Tibial artery (tissue), 4 donors: Measurements from ENCODE around the gene CALML4.
"Not testable (repeated sequence)": the region's sequence is repeated elsewhere in the genome, so short reads cannot be mapped to it uniquely, and the experiment has no call there.

Experiments used
- DNase-seq, 2 donors: peaks; one replicate each; pipeline ENCODE4 v3.0.0-alpha.2; 2019
- H3K27ac ChIP-seq, 2 donors: fragments of 200-600 bp; sonication (generic) in 1 of 2; 1 replicate in 1 of 2; 2 replicates in 1 of 2; pipeline ENCODE4 v1.5.1; 2018 to 2019; ENCODE audit warnings: mild to moderate bottlenecking in 1 of 2
- H3K27me3 ChIP-seq, 2 donors: fragments of 200-600 bp; sonication (generic) in 1 of 2; one replicate each; pipeline versions ENCODE4 v1.5.1 to v1.6.0; 2016 to 2019
- H3K36me3 ChIP-seq, 3 donors: fragments of 200-600 bp; sonication (generic) in 2 of 3; one replicate each; pipeline ENCODE4 v1.5.1; 2016 to 2019; ENCODE audit warnings: mild to moderate bottlenecking in 2 of 3
- H3K4me1 ChIP-seq, 4 donors: fragments of 200-600 bp; sonication (generic) in 2 of 4; 1 replicate in 3 of 4; 2 replicates in 1 of 4; pipeline ENCODE4 v1.5.1; 2016 to 2019
- H3K4me3 ChIP-seq, 2 donors: fragments of 200-600 bp; sonication (generic) in 1 of 2; 1 replicate in 1 of 2; 2 replicates in 1 of 2; pipeline ENCODE4 v1.5.1; 2018 to 2019; ENCODE audit warnings: mild to moderate bottlenecking in 2 of 2
- H3K9me3 ChIP-seq, 3 donors: fragments of 200-600 bp; sonication (generic) in 1 of 3; one replicate each; pipeline ENCODE4 v1.5.1; 2016 to 2019
- CTCF ChIP-seq, 2 experiments: fragments of 200-600 bp in 1 of 2; fragments of 450-650 bp in 1 of 2; IDR thresholded peaks; one replicate each; pipeline ENCODE4 v1.5.1; 2017 to 2019; ENCODE audit warnings: antibody characterized with exemption in 2 of 2, mild to moderate bottlenecking in 1 of 2, moderate library complexity in 1 of 2
- intact Hi-C: fragments of 100-400 bp; cut with DNase I; formaldehyde crosslinking; loops from one replicate; pipeline ENCODE4 v1.15.0; 2023; ENCODE audit warnings: low total_unique reads

Gene CALML4

GRCh38 chr15:68241088-68241935 is 36.2 kb upstream of the CALML4 start:
- H3K4me1 ChIP-seq, result no peaks in the 10 kb centered on the region
- H3K4me3 ChIP-seq, result no peak overlapping the region
- TF ChIP-seq CTCF (IDR thresholded peaks at IDR 0.05), result no peak
- H3K27me3 ChIP-seq, result no peaks in the 10 kb centered on the region
- no peaks in the 10 kb centered on the region for H3K36me3 ChIP-seq
- intact Hi-C loops, result no loop called here
- H3K9me3 ChIP-seq, result peaks cover 0 to 14% (median 3%) of the 10 kb centered on the region in 3 donors
- H3K27ac ChIP-seq, result no peak overlapping the region
- DNase-seq, result no peak

GRCh38 chr15:68239025-68239424 is 33.9 kb upstream of the CALML4 start:
- no peaks in the 10 kb centered on the region for H3K36me3 ChIP-seq
- no peaks in the 10 kb centered on the region for H3K27me3 ChIP-seq
- no peak overlapping the region for H3K27ac ChIP-seq
- DNase-seq, result no peak
- H3K4me3 ChIP-seq, result no peak overlapping the region
- H3K9me3 ChIP-seq, result peaks cover 0 to 7% (median under 1%) of the 10 kb centered on the region in 3 donors
- no peak for TF ChIP-seq CTCF (IDR thresholded peaks at IDR 0.05)
- no peaks in the 10 kb centered on the region for H3K4me1 ChIP-seq
- intact Hi-C loops, result no loop called here

- DNase-seq, result peak in 1 of 2 donors; percentile 19
- no peak overlapping the region for H3K27ac ChIP-seq
- intact Hi-C loops, result no loop called here
- H3K4me1 ChIP-seq, result peaks cover 0 to 4% (median under 1%) of the 10 kb centered on the region in 4 donors
- no peaks in the 10 kb centered on the region for H3K36me3 ChIP-seq
- H3K4me3 ChIP-seq, result no peak overlapping the region
- H3K9me3 ChIP-seq, result no peaks in the 10 kb centered on the region
- H3K27me3 ChIP-seq, result no peaks in the 10 kb centered on the region
- TF ChIP-seq CTCF (IDR thresholded peaks at IDR 0.05), result no peak
Observed at GRCh38 chr15:68235022-68235421, 29.9 kb upstream of the CALML4 start.

GRCh38 chr15:68234520-68234919 is 29.4 kb upstream of the CALML4 start:
- H3K27ac ChIP-seq, H3K4me1 ChIP-seq, H3K4me3 ChIP-seq, intact Hi-C loops, H3K36me3 ChIP-seq, H3K27me3 ChIP-seq, H3K9me3 ChIP-seq: not testable (repeated sequence)
- DNase-seq, result peak in 1 of 2 donors; percentile 13

GRCh38 chr15:68234060-68234459 is 28.9 kb upstream of the CALML4 start:
- H3K4me1 ChIP-seq, result peaks cover 0 to 7% (median 3%) of the 10 kb centered on the region in 4 donors
- no peaks in the 10 kb centered on the region for H3K9me3 ChIP-seq
- peak in 1 of 2 donors; percentile 27 for DNase-seq
- H3K4me3 ChIP-seq, result no peak overlapping the region
- intact Hi-C loops, result no loop called here
- H3K27me3 ChIP-seq, result no peaks in the 10 kb centered on the region
- no peak for TF ChIP-seq CTCF (IDR thresholded peaks at IDR 0.05)
- H3K27ac ChIP-seq, result no peak overlapping the region
- H3K36me3 ChIP-seq, result no peaks in the 10 kb centered on the region

- Histone ChIP-seq H3K9me3 (no peaks in the 10 kb centered on the region), H3K4me1 (peaks cover 0 to 18% (median 11%) of the 10 kb centered on the region in 4 donors), H3K27me3 (no peaks in the 10 kb centered on the region), H3K36me3 (no peaks in the 10 kb centered on the region), H3K27ac (no peak overlapping the region), H3K4me3 (no peak overlapping the region)
- TF ChIP-seq CTCF (IDR thresholded peaks at IDR 0.05), result no peak
- intact Hi-C loops, result no loop called here
- DNase-seq, result peak; percentile 40 to 56
Observed at GRCh38 chr15:68232937-68233336, 27.8 kb upstream of the CALML4 start.
